ENCODE measurements around the gene KY. TPM values are rescaled to one million over a fixed set of nuclear protein-coding genes. Genes with fewer than 3 reads are reported as not detected.

KY gene
- total RNA-seq, 1 donor from 2014 or later: not detected

GRCh38 chr3:134623615-134624245, 27.1 kb downstream of the KY start:
- Mint-ChIP-seq H3K27me3 (no peaks in the 10 kb centered on the region), H3K4me3 (no peak overlapping the region), H3K36me3 (ENCODE audit: low read depth) (no peaks in the 10 kb centered on the region), H3K4me1 (no peaks in the 10 kb centered on the region), H3K27ac (no peak overlapping the region), H3K9me3 (no peaks in the 10 kb centered on the region)
- DNase-seq: no peak
- ATAC-seq (ENCODE audit: low read depth): no peak
- intact Hi-C loops (cut with micrococcal nuclease): no loop called here
- no peak for TF ChIP-seq CTCF (IDR thresholded peaks at IDR 0.05)
- POLR2A ChIA-PET: interaction anchor here (0.7 kb wide), 1 partner anchor 188 kb away, joined by 3 read pairs; no protein-coding TSS in a partner anchor
- CTCF ChIA-PET: no interaction called here

DNA sequence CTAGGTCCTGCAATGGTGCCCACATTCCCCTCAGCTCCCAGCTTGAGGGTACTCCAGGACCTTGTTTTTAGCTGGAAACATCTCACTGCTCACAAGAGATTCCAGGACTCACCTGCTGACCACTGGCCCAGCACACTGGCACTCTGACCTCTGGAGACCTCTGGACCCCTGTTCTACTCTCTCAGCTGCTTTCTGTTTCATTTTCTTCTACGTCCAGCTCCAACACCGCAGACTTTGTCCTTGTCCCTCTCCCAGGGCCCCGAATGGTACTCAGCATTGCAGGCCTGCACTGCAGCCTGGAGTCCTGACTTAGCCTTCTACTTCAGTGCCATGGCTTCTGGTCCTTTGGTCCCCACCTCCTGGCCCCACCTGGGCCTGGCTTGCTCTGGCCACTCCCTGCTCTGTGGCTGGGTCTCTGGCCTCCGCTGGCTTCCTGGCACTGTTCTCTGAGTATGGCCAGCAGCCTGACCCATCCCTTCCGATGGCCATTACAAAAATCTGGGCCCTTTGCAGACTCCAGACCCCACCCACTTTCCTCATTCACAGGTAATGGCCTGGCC, 27.9 kb downstream of the KY start:
- ChIA-PET POLR2A (no interaction called here), CTCF (no interaction called here)
- Mint-ChIP-seq H3K9me3 (no peaks in the 10 kb centered on the region), H3K27me3 (no peaks in the 10 kb centered on the region), H3K36me3 (ENCODE audit: low read depth) (no peaks in the 10 kb centered on the region), H3K4me1 (no peaks in the 10 kb centered on the region), H3K4me3 (no peak overlapping the region), H3K27ac (no peak overlapping the region)
- TF ChIP-seq CTCF (IDR thresholded peaks at IDR 0.05): no peak
- ATAC-seq (ENCODE audit: low read depth) (no peak), DNase-seq (no peak)
- intact Hi-C loops (cut with micrococcal nuclease): no loop called here

GRCh38 chr3:134621854-134622253, 29.0 kb downstream of the KY start:
- ChIA-PET POLR2A (no interaction called here), CTCF (no interaction called here)
- no peaks in the 10 kb centered on the region for H3K27me3 Mint-ChIP-seq
- no peaks in the 10 kb centered on the region for H3K9me3 Mint-ChIP-seq
- intact Hi-C loops (cut with micrococcal nuclease): no loop called here
- H3K4me3 Mint-ChIP-seq: no peak overlapping the region
- no peak for TF ChIP-seq CTCF (IDR thresholded peaks at IDR 0.05)
- no peak for DNase-seq
- H3K27ac Mint-ChIP-seq: no peak overlapping the region
- ATAC-seq (ENCODE audit: low read depth): no peak
- H3K36me3 Mint-ChIP-seq (ENCODE audit: low read depth): no peaks in the 10 kb centered on the region
- H3K4me1 Mint-ChIP-seq: no peaks in the 10 kb centered on the region

DNA sequence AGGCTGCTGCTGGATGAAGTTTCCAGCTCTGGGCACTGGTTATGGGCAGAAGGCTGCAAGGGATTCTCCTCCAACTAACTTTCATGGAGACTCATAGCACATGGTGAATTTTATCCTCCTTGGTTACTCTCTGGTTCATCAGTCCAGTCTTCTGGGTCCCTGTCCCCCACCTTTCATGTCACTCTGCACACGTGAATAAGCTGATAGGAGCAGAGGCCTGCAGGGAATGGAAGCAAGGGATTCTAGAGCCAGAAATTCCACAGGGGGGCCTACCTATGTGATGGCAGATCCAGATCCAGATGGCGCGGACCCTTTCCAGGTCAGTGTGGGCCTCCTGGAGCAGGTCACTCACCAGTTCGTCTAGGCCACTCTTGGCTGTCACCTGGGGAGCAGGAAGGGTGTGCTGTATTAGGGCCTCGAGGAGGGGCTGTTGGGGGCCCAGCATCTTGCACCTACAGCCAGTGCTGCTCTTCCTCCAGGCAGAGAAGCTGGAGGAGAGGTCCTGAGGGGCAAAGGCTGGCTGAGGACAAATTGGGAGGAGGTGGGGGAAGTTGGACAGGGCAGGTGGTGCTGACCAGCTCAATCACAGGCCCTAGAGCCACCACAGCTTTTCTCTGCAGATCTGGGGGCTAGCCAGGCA, 30.2 kb downstream of the KY start:
- intact Hi-C loops (cut with micrococcal nuclease): no loop called here
- DNase-seq (no peak), ATAC-seq (ENCODE audit: low read depth) (no peak)
- Mint-ChIP-seq H3K4me1 (no peaks in the 10 kb centered on the region), H3K27me3 (no peaks in the 10 kb centered on the region), H3K9me3 (no peaks in the 10 kb centered on the region), H3K4me3 (no peak overlapping the region), H3K36me3 (ENCODE audit: low read depth) (no peaks in the 10 kb centered on the region), H3K27ac (no peak overlapping the region)
- ChIA-PET CTCF (no interaction called here), POLR2A (no interaction called here)
- TF ChIP-seq CTCF (IDR thresholded peaks at IDR 0.05): no peak

GRCh38 chr3:134619884-134620445, 30.9 kb downstream of the KY start:
- CTCF ChIA-PET: no interaction called here
- ATAC-seq (ENCODE audit: low read depth) (no peak), DNase-seq (no peak)
- no peaks in the 10 kb centered on the region for H3K27me3 Mint-ChIP-seq
- intact Hi-C loops (cut with micrococcal nuclease): no loop called here
- H3K27ac Mint-ChIP-seq: no peak overlapping the region
- no peaks in the 10 kb centered on the region for H3K9me3 Mint-ChIP-seq
- POLR2A ChIA-PET: no interaction called here
- no peak overlapping the region for H3K4me3 Mint-ChIP-seq
- no peaks in the 10 kb centered on the region for H3K4me1 Mint-ChIP-seq
- no peaks in the 10 kb centered on the region for H3K36me3 Mint-ChIP-seq (ENCODE audit: low read depth)
- no peak for TF ChIP-seq CTCF (IDR thresholded peaks at IDR 0.05)

Data from activated B cell treated with CpG ODN at 0.5 μM for 24 hours (primary cell).